H1 (cell line): ENCODE measurements around the gene ANKRD12. TPM values are rescaled to one million over a fixed set of nuclear protein-coding genes. Genes with fewer than 3 reads are reported as not detected.

Experiments
- CHD7 ChIP-seq: fragments of 300-600 bp; sonication (generic); IDR thresholded peaks from 2 replicates; pipeline ENCODE4 v1.7.1; 2012; ENCODE audit warnings: low read length, moderate library complexity, mild to moderate bottlenecking, inconsistent platforms; ENCODE audit not compliant: insufficient replicate concordance
- polyA plus RNA-seq, 7 experiments: library from polyadenylated mRNA; depleted of rRNA in 3 of 7; stranded (reverse) in 5 of 7; unstranded in 2 of 7; fragments of >200 nt in 5 of 7; fragments of 200-250 nt in 2 of 7; gene quantifications; 1 replicate in 5 of 7; 2 replicates in 1 of 7; 4 replicates in 1 of 7; pipeline versions ENCODE4 v1.2.1 to v1.2.3, GENCODE V29; 2011 to 2013; ENCODE audit warnings: missing spikeins in 2 of 7, mixed read lengths in 2 of 7
- total RNA-seq: library from RNA; stranded (reverse); fragmentation: NEBNext Ultra II Directional; extraction: Animal tissue kit (Norgen Biotek cat#: 25700); gene quantifications from 2 replicates; pipeline ENCODE4 v1.2.1, GENCODE V29; 2021

ANKRD12 gene
- total and polyA plus RNA-seq, 2 of the 8 experiments (the other 6 are each of a cell fraction or from before 2014, with no cell fraction given): 2.6 to 37.9 TPM

- TF ChIP-seq CHD7: no peak
Observed at GRCh38 chr18:9120796-9121195, 15.8 kb upstream of the ANKRD12 start (continued).
